Daoy (cell line): ENCODE measurements around the gene ARHGEF28. TPM values are rescaled to one million over a fixed set of nuclear protein-coding genes. Genes with fewer than 3 reads are reported as not detected.

ENCODE experiments used
- DNase-seq: peaks from one replicate; pipeline ENCODE4 v3.0.0-alpha.2; 2015; ENCODE audit warnings: low read depth
- total RNA-seq: library from RNA; depleted of rRNA; stranded (reverse); fragments of >200 nt; shearing (Covaris generic); gene quantifications from 2 replicates; pipeline ENCODE4 v1.2.3, GENCODE V29; 2014

ARHGEF28 gene
- total RNA-seq, 1 experiment from 2014 or later = 3.9 TPM

DNA sequence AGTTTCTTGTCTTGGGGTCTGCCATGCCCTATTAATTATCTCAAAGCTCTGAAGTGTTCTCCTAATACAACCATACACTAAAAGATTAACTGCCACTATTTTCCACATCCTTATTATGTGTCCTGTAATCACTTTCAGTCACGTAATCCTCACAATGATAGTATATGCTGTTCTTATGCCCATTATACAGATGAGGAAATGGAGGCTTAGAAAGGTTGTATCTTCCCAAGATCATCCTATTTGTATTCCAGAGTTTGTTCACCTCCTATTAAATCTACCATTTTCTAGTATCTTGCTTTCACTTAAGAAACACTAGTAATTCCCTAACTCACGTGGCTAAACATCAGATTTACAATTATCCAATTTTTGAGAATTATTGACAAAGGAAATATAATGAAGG is 2.9 kb upstream of the ARHGEF28 start:
- DNase-seq = no peak

DNA sequence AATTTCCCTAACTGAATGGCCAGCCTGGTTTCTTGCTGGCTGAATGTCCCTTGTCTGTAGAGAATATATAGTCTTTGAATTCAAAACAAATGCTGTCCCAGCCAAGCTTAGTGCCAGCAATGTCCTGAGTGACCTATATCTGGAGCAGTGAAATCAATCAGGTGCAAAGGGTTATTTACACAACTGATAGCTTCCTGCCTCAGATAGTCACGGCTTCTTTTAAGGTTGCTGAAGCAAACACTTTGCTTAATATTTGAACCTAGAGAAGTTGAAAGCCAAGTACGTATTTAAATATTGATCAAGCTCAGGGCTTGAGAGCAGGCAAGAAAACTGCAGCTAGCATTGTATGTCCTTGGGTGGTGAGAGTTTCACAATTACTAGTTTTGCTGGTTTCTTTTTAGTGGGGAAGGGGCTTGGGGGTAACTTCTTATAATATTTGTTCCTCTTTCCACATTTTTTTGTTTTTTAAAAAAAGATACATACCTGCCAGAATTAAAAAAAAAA is 2.0 kb upstream of the ARHGEF28 start:
- DNase-seq = no peak

DNA sequence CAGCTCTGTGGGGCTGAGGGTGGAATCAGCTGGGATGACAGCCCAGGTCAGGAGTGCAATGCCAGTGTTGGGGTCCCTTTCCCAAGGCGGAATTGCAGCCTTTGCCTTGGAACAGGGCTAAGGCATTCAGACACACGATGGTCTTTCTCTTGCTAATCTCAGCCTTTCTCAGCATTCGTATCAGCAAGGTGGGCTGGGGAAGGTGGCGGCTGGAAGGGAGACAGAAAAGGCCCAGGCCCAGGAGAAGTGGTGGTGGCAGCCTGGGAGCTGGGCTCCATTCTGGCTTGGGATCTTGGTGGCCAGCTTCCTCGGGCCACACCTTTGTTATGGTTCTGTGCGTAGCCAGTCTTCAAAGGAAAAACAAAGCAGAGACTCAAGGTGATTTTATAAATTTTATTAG is 1.1 kb upstream of the ARHGEF28 start:
- DNase-seq = no peak

DNA sequence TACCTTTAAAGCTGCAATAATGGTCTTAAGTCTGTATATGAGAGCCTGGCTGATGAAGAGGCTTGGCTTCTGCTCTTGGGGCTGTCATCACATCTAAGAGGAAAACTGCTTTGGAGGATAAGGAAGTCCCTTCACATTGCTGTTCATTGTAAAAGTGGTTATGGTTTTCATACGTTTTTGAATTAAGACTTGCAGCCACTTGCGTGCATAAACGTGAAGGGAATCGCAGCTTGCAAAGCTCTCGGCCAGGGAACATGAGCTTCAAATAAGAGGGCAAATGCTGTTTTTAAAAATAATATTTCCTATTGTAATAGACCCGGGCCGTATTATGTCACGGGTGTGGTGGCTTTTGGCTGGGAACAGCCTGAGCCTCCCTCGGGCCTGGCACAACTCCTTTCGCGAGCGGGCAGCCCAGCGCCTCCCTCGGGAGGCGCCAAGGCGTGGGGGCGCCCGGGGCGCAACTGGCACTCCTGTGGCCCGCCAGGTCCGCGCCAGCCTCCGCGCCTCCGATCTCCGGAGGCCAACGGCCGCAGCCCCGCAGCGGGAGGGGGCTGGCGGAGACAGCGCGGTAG is 538 bp upstream of the ARHGEF28 start:
- DNase-seq = no peak

DNA sequence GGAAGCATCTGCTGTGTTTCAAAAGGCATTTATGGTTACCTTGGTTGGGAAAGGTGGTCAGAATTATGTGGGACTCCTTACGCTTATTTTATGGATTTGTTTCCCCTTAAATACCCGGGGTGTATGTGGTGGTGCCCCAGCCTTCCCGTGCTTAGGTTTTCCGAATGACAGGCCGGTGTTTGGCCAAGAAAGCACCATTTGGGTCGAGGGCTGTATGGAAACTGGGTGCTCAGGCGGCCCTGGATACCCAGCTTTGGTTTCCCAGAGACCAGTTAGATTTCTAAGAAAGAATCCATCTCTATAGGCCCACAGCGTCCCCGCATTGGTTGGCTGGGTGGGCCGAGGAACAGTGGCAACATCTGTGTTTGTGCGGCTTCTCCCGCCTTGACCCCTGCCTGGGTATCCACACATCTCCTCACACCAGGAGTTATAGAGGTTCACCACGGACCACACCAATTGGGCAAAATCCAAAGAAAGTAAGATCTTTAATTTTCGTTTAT is 868 bp downstream of the ARHGEF28 start:
- no peak for DNase-seq

DNA sequence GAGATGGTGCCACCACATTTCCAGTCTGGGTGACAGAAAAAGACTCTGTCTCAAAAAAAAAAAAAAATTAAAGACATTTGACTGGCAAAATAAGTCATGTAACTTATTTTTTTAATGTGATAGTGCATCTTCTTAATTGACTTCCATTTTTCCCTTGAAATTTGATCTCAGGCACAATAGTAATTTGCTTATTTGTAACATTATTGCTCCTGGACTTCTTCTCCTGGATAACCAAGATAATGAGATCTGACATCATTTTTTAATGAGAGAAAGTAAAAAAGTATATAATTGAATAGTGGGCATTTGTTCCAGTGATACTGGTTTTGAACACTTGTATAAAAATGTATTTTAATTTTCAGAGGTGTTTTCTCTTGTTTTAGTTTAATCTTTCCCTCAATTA is 3.5 kb downstream of the ARHGEF28 start:
- DNase-seq = no peak

DNA sequence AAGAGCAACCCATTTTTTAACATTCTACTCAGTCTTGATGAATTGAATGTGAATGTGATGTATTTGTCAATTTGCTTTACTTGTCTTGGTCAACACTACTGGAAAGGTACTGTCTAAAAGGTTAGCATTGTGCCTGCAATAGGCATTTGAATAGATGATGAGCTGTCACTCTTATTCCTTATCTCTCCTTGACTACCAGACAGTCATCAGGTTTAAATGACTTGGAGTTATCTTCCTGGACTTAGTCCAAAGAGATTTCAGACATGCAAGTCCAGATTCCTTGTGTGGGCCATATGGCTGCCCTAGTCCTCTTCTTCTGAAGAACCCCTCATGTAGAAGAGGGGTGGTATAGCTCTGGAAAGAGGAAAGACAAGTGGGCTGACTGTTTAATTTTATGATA is 4.8 kb downstream of the ARHGEF28 start:
- DNase-seq = no peak

DNA sequence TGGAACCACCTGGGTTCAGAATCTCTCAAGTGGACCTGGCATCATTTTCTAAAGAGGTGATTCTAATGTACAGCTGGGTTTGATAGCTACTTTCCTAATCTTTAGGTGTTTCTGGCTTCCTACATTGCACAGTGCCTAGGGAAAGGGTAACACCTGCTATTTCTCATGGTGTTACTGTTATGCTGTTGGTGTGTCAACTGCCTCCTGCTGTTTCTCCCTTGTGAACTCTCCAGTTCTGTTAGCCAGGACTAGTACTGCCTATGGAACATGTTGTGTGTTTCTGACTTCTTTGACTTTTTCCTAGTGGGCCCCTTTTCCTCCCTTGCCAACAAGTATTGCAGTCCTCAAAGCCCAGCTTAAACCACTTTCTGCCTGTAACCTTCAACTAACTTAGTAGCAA is 5.5 kb downstream of the ARHGEF28 start:
- DNase-seq = no peak

DNA sequence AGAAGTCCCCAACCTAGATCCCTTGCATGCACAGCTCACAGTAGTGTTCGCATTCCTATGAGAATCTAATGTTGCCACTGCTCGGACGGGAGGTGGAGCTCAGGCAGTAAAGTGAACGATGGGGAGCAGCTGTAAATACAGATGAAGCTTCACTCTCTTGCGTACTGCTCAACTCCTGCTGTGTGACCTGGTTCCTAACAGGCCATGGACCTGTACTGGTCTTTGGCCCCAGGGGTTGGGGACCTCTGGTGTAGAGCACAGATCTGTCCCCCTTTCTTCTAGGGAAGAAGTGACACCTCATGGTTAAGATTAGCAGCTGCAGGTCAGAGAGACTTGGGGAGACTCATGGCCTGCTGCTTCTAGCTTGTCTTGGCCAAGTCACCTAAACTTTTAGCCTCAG is 7.1 kb downstream of the ARHGEF28 start:
- DNase-seq = no peak

DNA sequence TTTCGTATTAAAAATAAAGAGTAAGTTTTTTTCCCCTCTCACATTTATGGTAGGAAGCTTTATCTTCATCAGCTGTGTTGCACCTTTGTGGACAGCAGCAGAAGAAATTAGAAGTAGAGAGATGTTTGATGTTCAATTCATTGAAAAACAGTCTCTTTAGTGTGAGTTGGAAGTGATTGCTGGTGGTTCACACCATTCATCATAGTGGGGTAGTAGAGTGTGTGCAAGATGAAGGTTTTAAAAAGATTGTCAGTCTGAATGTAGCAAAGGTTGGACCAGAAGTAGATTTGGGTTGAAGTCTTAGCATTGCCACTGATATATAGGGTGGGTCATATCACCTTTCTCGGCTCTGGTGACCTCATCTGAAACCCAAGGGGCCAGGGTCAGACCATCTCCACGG is 10.4 kb downstream of the ARHGEF28 start:
- DNase-seq = no peak

DNA sequence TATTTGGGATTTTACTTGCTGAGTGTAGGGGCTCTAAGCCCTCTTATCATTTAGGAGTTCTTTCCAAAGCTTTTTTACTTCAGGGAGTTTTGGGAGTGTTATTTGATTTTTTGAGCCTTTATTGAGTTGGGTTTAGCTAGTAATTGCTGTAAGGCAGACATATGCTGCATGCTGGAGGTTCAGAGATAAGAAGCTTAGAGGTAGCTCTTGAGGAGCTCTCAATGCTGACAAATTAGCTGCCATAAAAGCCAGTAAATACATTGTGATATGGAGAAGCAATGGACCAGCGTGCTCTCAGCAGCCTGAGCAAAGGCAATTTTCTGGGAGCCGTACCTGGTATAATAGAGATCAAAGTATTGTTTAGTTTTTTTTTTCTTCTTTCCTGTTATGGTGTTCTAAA is 11.6 kb downstream of the ARHGEF28 start:
- no peak for DNase-seq

DNA sequence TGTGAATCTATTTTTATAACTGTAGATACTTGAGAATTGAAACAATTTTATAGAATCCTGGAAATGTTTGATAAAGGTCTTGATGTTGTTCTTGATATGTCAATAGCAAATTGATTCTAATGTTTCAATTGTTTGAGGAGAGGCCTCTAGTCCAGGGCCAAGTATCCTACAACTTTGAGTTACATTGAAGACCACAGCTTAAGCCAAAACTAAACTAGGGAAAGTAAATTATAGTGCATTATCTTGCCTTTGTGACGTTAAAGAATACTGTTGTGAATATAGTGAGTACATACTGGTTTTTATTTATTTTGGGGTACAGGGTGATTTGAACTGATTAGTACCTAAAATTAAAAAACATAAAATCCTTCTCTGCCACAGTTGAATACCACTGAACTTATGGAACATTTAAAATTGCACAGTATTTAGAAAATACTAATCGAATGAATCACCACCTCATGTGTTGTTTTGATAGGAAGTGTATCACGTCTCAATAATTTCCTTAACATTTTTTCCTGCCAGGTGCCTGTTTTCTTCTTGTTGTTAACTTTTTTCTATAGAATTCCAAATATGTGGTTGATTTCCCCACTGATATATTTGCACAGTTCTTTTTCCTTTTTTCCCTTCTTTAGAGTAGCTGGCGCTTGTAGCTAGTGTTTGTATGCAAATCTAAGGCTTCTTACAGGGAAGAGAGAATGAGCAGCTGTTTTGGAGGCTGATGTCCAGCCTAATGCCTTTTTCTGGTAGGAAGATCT is 12.5 kb downstream of the ARHGEF28 start:
- DNase-seq = peak; percentile 37

DNA sequence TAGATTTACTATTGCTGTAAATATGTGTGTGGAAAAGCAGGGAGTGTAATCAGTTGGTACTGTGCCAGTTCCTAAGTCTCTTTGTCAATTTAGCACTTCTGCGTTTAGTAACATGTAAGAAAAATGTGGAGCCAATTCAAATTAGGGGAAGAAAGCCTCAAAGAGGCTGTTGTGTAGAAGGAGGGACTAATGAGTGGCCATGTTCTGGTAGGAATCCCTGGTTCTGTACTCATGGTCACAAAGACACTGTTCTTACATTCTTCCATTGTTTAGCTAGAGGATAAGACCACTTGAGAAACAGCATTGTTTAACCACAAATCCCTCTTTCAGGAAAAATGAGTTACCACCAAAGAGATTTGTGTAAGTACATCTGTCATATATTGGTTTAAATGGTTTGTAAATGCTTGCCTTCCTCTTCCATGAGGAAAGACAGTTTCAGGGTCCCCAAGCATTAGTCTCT is 14.9 kb downstream of the ARHGEF28 start:
- DNase-seq = peak; percentile 66

DNA sequence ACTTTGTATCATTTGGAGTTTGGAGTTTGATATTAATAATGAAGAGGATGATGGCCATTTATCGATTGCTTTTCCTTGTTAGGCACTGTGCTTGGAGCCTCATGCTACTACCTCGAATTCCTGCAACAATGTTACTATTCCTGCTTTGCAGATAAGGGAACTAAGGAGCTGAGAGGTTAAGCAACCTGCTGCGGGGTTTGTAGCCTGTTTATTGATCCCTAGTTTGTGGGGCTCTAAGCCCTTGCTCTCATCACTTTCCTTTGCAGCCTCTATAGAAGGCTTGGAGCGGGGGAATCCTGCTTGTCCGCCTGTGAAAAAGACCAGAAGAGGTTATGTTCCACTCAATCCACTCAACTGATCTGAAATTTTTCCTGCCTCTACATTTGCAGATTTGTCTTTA is 15.8 kb downstream of the ARHGEF28 start:
- no peak for DNase-seq

DNA sequence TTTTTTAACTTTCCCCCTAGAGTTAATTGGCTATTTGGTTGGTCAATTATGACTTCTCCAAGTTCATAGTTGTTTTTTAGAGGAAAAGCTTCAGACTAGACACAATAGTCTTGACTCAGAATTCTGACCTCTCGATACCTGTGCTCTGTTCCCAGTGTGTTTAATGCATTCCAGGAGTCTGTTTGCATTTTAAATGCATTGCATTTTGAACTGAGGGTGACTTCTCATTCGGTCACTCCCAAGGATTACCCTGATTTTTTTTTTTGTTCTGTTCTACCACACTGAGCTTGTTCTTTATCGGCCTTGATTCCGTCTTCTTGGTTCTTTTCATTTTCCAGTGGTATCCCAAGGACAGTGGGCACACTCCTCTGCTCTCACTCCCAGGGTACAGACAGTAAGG is 16.3 kb downstream of the ARHGEF28 start:
- DNase-seq = no peak

DNA sequence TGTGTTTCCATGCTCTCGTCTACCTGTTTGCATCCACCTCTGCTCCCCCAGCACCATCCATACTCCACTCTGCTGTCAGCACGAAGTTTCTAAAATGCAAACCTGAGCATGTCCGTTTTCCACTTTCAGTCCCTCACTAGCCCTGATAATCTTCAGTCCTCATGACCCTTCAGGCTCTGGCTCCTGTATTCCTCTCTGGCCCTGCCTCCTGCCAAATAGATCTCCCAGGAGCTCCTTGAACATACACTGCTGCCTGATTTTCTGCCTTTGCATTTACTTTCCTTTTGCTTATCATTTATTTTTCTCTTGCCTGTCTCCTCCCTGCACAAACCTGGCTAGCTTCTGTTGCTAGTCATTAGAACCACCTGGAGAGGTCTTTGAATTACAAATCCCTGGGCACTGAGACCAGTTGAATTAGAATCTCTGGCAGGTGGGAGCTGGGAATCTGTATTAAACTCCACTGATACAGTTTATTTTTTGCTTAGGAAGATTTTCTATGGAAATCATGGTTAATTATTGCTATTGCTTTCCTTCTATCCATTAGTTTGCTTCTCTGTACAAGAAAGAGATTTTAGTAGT is 18.5 kb downstream of the ARHGEF28 start:
- DNase-seq = no peak

DNA sequence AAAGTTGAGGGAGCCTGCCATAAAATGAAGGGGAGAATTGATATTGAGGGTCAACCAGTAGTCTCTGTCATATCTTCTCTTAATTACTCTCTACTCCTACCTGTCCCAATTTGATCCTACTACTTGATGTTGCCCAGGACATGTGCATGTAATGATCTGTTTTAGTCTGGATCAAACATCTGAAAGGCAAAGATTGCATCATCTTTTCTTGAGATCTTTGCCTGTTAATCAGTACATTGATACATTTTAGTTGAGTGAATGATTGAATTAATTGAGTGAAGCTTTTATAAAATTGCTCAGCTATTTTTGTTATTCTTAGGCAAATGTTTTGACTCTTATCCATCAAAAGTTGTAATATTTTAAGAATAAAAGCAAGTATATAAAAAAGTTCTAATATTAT is 21.7 kb downstream of the ARHGEF28 start:
- DNase-seq = no peak

DNA sequence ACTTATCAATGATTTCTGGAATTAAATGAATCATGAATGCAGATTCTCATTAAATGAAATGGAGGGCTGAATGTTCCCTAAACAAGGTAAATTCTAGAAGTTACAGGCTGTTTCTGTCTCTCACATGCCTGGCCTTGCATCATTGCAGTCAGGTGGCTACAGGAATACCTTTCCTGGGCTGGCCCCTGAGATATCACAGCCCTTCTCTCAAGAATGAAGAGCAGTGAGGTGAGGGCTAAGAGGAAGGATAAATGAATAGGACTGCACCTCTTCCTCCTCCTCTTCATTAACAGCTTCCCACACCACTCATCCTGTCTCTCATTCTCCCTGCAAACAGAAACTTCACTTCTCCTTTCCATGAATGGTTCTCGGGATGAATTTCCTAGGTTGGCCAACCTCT is 22.5 kb downstream of the ARHGEF28 start:
- no peak for DNase-seq

DNA sequence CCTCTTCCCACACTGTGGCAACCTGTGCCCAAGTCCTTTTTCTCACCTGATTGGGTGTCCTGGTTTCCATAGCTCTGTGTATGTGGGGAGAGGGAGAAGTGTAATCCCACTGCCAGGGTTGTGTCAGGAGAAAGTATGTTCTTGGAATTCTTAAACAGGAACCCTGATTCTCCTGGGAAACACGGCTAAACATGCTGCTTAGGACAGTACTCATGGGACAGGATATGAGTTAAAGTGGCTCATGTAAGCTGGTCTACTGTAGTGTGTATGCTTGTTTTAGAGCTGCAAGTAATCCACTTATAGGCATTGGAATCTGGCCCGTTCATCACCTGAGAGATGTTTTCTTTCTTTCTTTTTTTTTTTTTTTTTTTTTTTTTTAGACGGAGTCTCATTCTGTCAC is 23.9 kb downstream of the ARHGEF28 start:
- DNase-seq = no peak

DNA sequence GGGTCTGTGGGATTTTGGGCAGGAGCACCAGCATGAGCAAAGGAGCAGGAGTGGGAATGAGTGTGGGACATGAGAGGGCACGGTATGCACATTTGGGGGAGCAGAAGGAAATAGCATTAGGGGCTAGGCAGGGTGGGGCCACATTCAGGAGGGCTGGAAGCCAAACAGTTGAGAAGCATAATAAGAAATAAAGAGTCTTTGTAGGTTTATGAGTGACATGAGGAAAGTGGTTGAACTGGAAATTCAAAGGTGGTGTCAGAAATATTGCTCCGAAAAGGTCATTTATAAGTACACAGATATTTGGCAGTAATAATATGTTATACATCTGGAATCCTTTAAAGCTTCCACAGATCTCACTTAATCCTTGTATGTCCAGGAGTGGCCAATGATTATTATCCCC is 26.4 kb downstream of the ARHGEF28 start:
- DNase-seq = no peak

DNA sequence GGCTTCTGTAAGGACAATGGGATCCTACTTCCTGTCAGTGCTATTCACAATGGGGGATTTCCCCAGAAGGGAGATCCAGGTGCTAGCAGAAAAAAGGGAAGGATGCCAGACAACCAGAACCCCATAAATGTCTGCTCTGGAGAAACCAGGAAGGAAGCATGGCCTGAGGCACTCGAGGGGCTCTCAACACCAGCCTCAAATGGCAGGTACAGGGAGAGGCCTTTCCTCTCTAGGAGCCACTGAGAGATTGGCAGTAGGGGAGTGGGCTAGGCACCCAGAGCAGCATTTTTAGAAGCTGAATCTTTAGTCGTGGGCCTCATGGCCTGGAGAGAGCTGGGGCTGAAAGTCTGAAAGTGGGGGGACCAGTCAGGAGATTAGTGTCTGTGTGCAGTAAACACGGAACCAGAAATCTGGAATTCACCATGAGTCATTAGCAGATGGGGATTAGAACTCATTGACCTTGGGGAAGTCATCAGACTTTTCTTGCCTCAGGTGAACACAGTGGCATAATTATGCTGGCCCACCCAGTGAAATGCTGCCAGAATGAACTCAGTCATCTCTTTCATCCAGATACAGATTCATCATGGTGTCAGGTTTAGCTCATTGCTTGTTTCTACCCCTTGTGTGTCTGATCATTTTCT is 28.3 kb downstream of the ARHGEF28 start:
- peak; percentile 63 for DNase-seq

DNA sequence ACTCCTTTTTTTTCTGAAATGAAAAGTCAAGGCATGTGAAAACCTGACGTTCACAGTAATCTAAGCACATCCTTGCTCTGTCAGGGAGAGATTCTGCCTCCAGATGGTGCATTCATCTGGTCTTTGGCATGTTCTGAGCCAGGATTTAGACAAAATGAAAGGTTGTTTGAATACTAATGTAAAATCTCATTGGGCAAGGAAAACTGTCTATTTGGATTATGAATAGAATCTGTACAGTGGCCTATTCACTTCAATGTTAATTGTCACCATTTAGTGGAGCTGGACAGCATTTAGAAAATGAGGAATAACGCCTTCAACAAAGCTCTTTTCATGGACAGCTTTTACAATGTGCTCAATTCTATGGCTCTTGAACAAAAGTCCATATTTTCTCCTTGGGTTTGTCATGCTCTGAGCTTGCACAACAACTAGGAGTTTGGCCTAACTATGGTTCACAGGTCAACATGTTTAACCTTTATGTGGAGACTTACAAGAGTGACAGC is 28.9 kb downstream of the ARHGEF28 start:
- no peak for DNase-seq
